ENCODE measurements around the gene ADA. TPM values are rescaled to one million over a fixed set of nuclear protein-coding genes. Genes with fewer than 3 reads are reported as not detected.

The ADA gene
- total and polyA plus RNA-seq, 2 of the 13 experiments (the other 11 are each of a cell fraction or from before 2014, with no cell fraction given): 2.5 to 11.3 TPM

DNA sequence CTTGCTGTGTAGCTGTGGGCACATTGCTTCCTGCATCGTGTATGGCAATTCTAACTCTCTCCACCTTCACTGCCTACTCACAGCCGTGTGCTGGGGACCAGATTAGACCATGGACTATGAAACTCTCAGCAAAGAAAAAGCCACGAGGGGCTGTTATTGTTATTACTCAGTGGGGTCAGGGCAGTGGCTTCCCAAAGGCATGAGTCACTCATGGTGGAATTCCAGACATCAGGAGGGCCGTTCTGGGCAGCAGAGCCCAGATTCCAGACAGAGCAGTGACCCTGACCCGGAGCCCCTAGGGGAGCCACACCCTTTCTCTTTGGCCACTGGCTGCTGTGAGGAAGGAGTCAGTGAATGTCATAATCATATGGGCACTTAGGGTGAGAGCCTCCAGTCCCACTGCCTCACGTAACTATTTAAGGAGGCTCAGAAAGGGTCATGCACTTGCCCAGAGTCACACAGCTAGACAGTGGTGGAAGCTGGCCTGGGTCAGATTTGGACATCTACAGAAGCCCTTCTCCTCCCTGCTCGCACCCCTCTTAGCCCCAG lies 41.5 kb upstream of the ADA start (continued):
- TF ChIP-seq, protein P1, sequence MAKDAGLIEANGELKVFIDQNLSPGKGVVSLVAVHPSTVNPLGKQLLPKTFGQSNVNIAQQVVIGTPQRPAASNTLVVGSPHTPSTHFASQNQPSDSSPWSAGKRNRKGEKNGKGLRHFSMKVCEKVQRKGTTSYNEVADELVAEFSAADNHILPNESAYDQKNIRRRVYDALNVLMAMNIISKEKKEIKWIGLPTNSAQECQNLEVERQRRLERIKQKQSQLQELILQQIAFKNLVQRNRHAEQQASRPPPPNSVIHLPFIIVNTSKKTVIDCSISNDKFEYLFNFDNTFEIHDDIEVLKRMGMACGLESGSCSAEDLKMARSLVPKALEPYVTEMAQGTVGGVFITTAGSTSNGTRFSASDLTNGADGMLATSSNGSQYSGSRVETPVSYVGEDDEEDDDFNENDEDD (CRISPR knock-in tag; IDR thresholded peaks at IDR 0.05; ENCODE audit: borderline replicate concordance): peak; percentile 22; the same call in 1 of the 2 replicates
- TF ChIP-seq FOXO1 (CRISPR knock-in tag; IDR thresholded peaks at IDR 0.05): peak; percentile 77
- TF ChIP-seq ZNF33A (CRISPR knock-in tag; IDR thresholded peaks at IDR 0.05; ENCODE audit: borderline replicate concordance): no peak
- TF ChIP-seq RFX1 (IDR thresholded peaks at IDR 0.05): no peak
- TF ChIP-seq KLF6 (CRISPR knock-in tag; IDR thresholded peaks at IDR 0.05): peak; percentile 69; the same call in 1 of the 2 replicates
- TF ChIP-seq TEAD3 (CRISPR knock-in tag; optimal IDR thresholded peaks at IDR 0.05; ENCODE audit: borderline replicate concordance): peak; percentile 98
- no peak for TF ChIP-seq ZNF337 (CRISPR knock-in tag; IDR thresholded peaks at IDR 0.05; ENCODE audit: borderline replicate concordance, low read depth)
- TF ChIP-seq, protein P2, sequence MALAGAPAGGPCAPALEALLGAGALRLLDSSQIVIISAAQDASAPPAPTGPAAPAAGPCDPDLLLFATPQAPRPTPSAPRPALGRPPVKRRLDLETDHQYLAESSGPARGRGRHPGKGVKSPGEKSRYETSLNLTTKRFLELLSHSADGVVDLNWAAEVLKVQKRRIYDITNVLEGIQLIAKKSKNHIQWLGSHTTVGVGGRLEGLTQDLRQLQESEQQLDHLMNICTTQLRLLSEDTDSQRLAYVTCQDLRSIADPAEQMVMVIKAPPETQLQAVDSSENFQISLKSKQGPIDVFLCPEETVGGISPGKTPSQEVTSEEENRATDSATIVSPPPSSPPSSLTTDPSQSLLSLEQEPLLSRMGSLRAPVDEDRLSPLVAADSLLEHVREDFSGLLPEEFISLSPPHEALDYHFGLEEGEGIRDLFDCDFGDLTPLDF (CRISPR knock-in tag; IDR thresholded peaks at IDR 0.05): no peak
- TF ChIP-seq RARA (CRISPR knock-in tag; IDR thresholded peaks at IDR 0.05): peak; percentile 98
- TF ChIP-seq KMT2B (CRISPR knock-in tag; IDR thresholded peaks at IDR 0.05): no peak
- TF ChIP-seq, protein P3, sequence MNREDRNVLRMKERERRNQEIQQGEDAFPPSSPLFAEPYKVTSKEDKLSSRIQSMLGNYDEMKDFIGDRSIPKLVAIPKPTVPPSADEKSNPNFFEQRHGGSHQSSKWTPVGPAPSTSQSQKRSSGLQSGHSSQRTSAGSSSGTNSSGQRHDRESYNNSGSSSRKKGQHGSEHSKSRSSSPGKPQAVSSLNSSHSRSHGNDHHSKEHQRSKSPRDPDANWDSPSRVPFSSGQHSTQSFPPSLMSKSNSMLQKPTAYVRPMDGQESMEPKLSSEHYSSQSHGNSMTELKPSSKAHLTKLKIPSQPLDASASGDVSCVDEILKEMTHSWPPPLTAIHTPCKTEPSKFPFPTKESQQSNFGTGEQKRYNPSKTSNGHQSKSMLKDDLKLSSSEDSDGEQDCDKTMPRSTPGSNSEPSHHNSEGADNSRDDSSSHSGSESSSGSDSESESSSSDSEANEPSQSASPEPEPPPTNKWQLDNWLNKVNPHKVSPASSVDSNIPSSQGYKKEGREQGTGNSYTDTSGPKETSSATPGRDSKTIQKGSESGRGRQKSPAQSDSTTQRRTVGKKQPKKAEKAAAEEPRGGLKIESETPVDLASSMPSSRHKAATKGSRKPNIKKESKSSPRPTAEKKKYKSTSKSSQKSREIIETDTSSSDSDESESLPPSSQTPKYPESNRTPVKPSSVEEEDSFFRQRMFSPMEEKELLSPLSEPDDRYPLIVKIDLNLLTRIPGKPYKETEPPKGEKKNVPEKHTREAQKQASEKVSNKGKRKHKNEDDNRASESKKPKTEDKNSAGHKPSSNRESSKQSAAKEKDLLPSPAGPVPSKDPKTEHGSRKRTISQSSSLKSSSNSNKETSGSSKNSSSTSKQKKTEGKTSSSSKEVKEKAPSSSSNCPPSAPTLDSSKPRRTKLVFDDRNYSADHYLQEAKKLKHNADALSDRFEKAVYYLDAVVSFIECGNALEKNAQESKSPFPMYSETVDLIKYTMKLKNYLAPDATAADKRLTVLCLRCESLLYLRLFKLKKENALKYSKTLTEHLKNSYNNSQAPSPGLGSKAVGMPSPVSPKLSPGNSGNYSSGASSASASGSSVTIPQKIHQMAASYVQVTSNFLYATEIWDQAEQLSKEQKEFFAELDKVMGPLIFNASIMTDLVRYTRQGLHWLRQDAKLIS (CRISPR knock-in tag; IDR thresholded peaks at IDR 0.05): no peak
- no peak for TF ChIP-seq ZNF567 (CRISPR knock-in tag; IDR thresholded peaks at IDR 0.05; ENCODE audit: borderline replicate concordance)
- TF ChIP-seq ZMYM2 (CRISPR knock-in tag; IDR thresholded peaks at IDR 0.05): no peak
- TF ChIP-seq ZEB1 (IDR thresholded peaks at IDR 0.05; ENCODE audit: insufficient replicate concordance, low read depth): no peak
- TF ChIP-seq ZNF569 (CRISPR knock-in tag; IDR thresholded peaks at IDR 0.05; ENCODE audit: borderline replicate concordance): no peak
- TF ChIP-seq, protein P4, sequence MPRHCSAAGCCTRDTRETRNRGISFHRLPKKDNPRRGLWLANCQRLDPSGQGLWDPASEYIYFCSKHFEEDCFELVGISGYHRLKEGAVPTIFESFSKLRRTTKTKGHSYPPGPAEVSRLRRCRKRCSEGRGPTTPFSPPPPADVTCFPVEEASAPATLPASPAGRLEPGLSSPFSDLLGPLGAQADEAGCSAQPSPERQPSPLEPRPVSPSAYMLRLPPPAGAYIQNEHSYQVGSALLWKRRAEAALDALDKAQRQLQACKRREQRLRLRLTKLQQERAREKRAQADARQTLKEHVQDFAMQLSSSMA (CRISPR knock-in tag; IDR thresholded peaks at IDR 0.05): no peak
- no peak for TF ChIP-seq ARNT (IDR thresholded peaks at IDR 0.05)
- no peak for TF ChIP-seq MTF2 (CRISPR knock-in tag; IDR thresholded peaks at IDR 0.05; ENCODE audit: borderline replicate concordance)
- peak; percentile 61; the same call in 1 of the 2 replicates for TF ChIP-seq NCOR1 (IDR thresholded peaks at IDR 0.05; ENCODE audit: borderline replicate concordance, low read length)
- TF ChIP-seq ZNF335 (CRISPR knock-in tag; IDR thresholded peaks at IDR 0.05): peak; percentile 41; the same call in 1 of the 2 replicates
- TF ChIP-seq REL (CRISPR knock-in tag; conservative IDR thresholded peaks at IDR 0.05): no peak

Data from HepG2 (cell line).